K562 (cell line): ENCODE measurements around the gene CRYBA4. TPM values are rescaled to one million over a fixed set of nuclear protein-coding genes. Genes with fewer than 3 reads are reported as not detected.

ENCODE experiments used
- ATAC-seq: fragments of 200-7000 bp; cut with Tn5 transposase; 3 replicates; pipeline ENCODE4 v1.9.1; 2020; ENCODE audit warnings: moderate library complexity
- BruUV-seq: library from RNA; stranded (reverse); fragments of 400-500 nt; replicated peaks from 2 replicates; lab custom pipeline; 2021; lab: Mats Ljungman, UMichigan
- CTCF ChIA-PET: fragments of 300-600 bp; formaldehyde crosslinking; extraction: SDS; loops from one replicate; lab custom pipeline; 2021; ENCODE audit warnings: low intra/inter-chr PET ratio; lab: Yijun Ruan, JAX
- POLR2A ChIA-PET: fragments of 300-600, 350-650 bp; sonication (Branson Sonifier 250); formaldehyde crosslinking; extraction: SDS; loops from one replicate; lab custom pipeline; 2021; ENCODE audit warnings: antibody characterized with exemption, inconsistent platforms; lab: Yijun Ruan, JAX
- DNase-seq, 4 experiments: peaks; one replicate each; pipeline versions ENCODE4 v3.0.0 to v3.0.0-alpha.2; 2011 to 2018; ENCODE audit warnings: low spot score in 3 of 4, mixed read lengths in 3 of 4; ENCODE audit errors: extremely low read depth in 1 of 4
- FAIRE-seq: peaks from 2 replicates; lab custom pipeline; 2011; peaks lifted over from hg19 to GRCh38; lab: Jason Lieb, UNC
- H2AFZ ChIP-seq: 2 replicates; pipeline ENCODE4 v1.6.0; 2011; ENCODE audit warnings: low read depth, low read length, control low read depth, inconsistent platforms
- H3K27ac ChIP-seq: fragments of 200-600 bp; 3 replicates; pipeline ENCODE4 v1.8.0; 2011; ENCODE audit warnings: low read depth, mild to moderate bottlenecking, control low read depth, inconsistent platforms, low read length, moderate library complexity, mixed read lengths; ENCODE audit errors: extremely low read depth
- H3K27me3 ChIP-seq, 2 experiments: fragments of 300-600 bp in 1 of 2; 2 replicates in 1 of 2; 3 replicates in 1 of 2; pipeline versions ENCODE4 v1.6.0 to v1.8.0; 2011; ENCODE audit warnings: inconsistent platforms in 2 of 2, low read length in 2 of 2, mild to moderate bottlenecking in 1 of 2, mixed read lengths in 1 of 2, moderate library complexity in 1 of 2; ENCODE audit not compliant: control insufficient read depth in 2 of 2, insufficient read depth in 2 of 2
- H3K36me3 ChIP-seq: fragments of 300-600 bp; 3 replicates; pipeline ENCODE4 v1.8.0; 2011; ENCODE audit warnings: mild to moderate bottlenecking, low read length, inconsistent platforms; ENCODE audit not compliant: control insufficient read depth, insufficient read depth
- H3K4me1 ChIP-seq, 2 experiments: fragments of 200-600 bp in 1 of 2; replicated peaks in 1 of 2; 2 replicates in 1 of 2; 3 replicates in 1 of 2; pipeline versions ENCODE4 v1.5.1 to v1.8.0; 2011; ENCODE audit warnings: inconsistent platforms in 2 of 2, low read length in 2 of 2, mild to moderate bottlenecking in 1 of 2, mixed read lengths in 1 of 2, moderate library complexity in 1 of 2; ENCODE audit not compliant: control insufficient read depth in 2 of 2, insufficient read depth in 2 of 2
- H3K4me2 ChIP-seq: 2 replicates; pipeline ENCODE4 v1.6.1; 2011; ENCODE audit warnings: low read length, control low read depth, inconsistent platforms, mixed read lengths; ENCODE audit not compliant: insufficient read depth
- H3K4me3 ChIP-seq: fragments of 200-600 bp; sonication (generic), shearing (Covaris generic); 2 replicates; pipeline ENCODE4 v1.5.1; 2016; ENCODE audit warnings: control low read depth, inconsistent platforms
- H3K79me2 ChIP-seq: fragments of 200-600 bp; 3 replicates; pipeline ENCODE4 v1.8.0; 2011; ENCODE audit warnings: low read length, inconsistent platforms; ENCODE audit not compliant: control insufficient read depth, insufficient read depth
- H3K9ac ChIP-seq, 2 experiments: 2 replicates each; pipeline versions ENCODE4 v1.6.0 to v1.6.1; 2011; ENCODE audit warnings: low read depth in 2 of 2, low read length in 2 of 2, control low read depth in 1 of 2, inconsistent platforms in 1 of 2, mild to moderate bottlenecking in 1 of 2, mixed read lengths in 1 of 2; ENCODE audit not compliant: insufficient read depth in 1 of 2
- H3K9me1 ChIP-seq: one replicate; pipeline ENCODE4 v1.6.0; 2011; ENCODE audit warnings: inconsistent platforms, mild to moderate bottlenecking, low read length, moderate library complexity; ENCODE audit not compliant: control insufficient read depth, insufficient read depth
- H3K9me3 ChIP-seq: replicated peaks from 2 replicates; pipeline ENCODE4 v1.5.1; 2011; ENCODE audit warnings: low read depth, low read length, inconsistent platforms; ENCODE audit not compliant: control insufficient read depth, insufficient read depth
- H4K20me1 ChIP-seq: replicated peaks from 2 replicates; pipeline ENCODE4 v1.6.1; 2011; ENCODE audit warnings: low read length, inconsistent platforms, mixed read lengths; ENCODE audit not compliant: control insufficient read depth, insufficient read depth
- ADNP ChIP-seq: fragments of 200-800 bp; sonication (Bioruptor generic); IDR thresholded peaks from 2 replicates; pipeline ENCODE4 v1.6.1; 2016; ENCODE audit warnings: missing genetic modification characterization, missing compliant biosample characterization
- BCOR ChIP-seq: fragments of 450-650 bp; IDR thresholded peaks from 2 replicates; pipeline ENCODE4 v1.6.1; 2016
- DDX20 ChIP-seq: fragments of 450-650 bp; IDR thresholded peaks from 2 replicates; pipeline ENCODE4 v1.6.1; 2016; ENCODE audit warnings: missing genetic modification characterization, low read depth, mild to moderate bottlenecking, missing compliant biosample characterization, moderate library complexity
- EP300 ChIP-seq: IDR thresholded peaks from 2 replicates; pipeline ENCODE4 v1.6.1; 2012; ENCODE audit warnings: low read length, improper control_type of control experiment
- ESRRA ChIP-seq: fragments of 450-650 bp; IDR thresholded peaks from 2 replicates; pipeline ENCODE4 v1.6.1; 2014; ENCODE audit warnings: low read depth, mild to moderate bottlenecking, moderate library complexity, borderline replicate concordance
- KAT2B ChIP-seq: IDR thresholded peaks from one replicate; pipeline ENCODE4 v1.6.1; 2012; ENCODE audit warnings: low read depth, mild to moderate bottlenecking, control low read depth, inconsistent platforms, low read length, moderate library complexity
- KDM1A ChIP-seq, 2 experiments: fragments of 450-650 bp; IDR thresholded peaks; 2 replicates each; pipeline ENCODE4 v1.6.1; 2016; ENCODE audit warnings: mild to moderate bottlenecking in 2 of 2
- POLR2AphosphoS2 ChIP-seq: IDR thresholded peaks from 2 replicates; pipeline ENCODE4 v1.6.1; 2012; ENCODE audit warnings: low read length, improper control_type of control experiment
- RBM25 ChIP-seq: fragments of 200-400 bp; formaldehyde crosslinking; IDR thresholded peaks from 2 replicates; pipeline ENCODE4 v1.6.1; 2018; ENCODE audit warnings: low read length, low read depth, moderate library complexity; ENCODE audit not compliant: severe bottlenecking
- RCOR1 ChIP-seq, 2 experiments: IDR thresholded peaks; 2 replicates each; pipeline ENCODE4 v1.6.1; 2012; ENCODE audit warnings: low read depth in 2 of 2, low read length in 2 of 2, borderline replicate concordance in 1 of 2, improper control_type of control experiment in 1 of 2
- SIN3B ChIP-seq: fragments of 450-650 bp; IDR thresholded peaks from 2 replicates; pipeline ENCODE4 v1.6.1; 2017; ENCODE audit warnings: low read depth, mild to moderate bottlenecking, moderate library complexity
- TFE3 ChIP-seq: fragments of 450-650 bp; formaldehyde crosslinking; IDR thresholded peaks from 2 replicates; pipeline ENCODE4 v1.4.0; 2020; ENCODE audit warnings: mild to moderate bottlenecking, mixed read lengths
- TOE1 ChIP-seq, 2 experiments: fragments of 450-650 bp in 1 of 2; sonication (generic) in 1 of 2; formaldehyde crosslinking in 1 of 2; IDR thresholded peaks; 2 replicates each; pipeline versions ENCODE4 v1.7.1 to v1.8.0; 2016 to 2022; ENCODE audit warnings: borderline replicate concordance in 2 of 2, mild to moderate bottlenecking in 2 of 2, antibody characterized with exemption in 1 of 2, inconsistent platforms in 1 of 2, low read depth in 1 of 2, missing genetic modification reagents in 1 of 2, moderate library complexity in 1 of 2
- ZFP36 ChIP-seq: fragments of 150-350 bp; IDR thresholded peaks from 2 replicates; pipeline ENCODE4 v1.6.1; 2018; ENCODE audit warnings: low read length, low read depth; ENCODE audit not compliant: partially characterized antibody
- ZFX ChIP-seq: sonication (generic); formaldehyde crosslinking; IDR thresholded peaks from 2 replicates; pipeline ENCODE4 v1.8.0; 2022; ENCODE audit warnings: mild to moderate bottlenecking, missing genetic modification reagents, moderate library complexity
- ZKSCAN8 ChIP-seq: fragments of 200-800 bp; sonication (Bioruptor generic); IDR thresholded peaks from 2 replicates; pipeline ENCODE4 v1.6.1; 2016; ENCODE audit warnings: missing genetic modification characterization, missing compliant biosample characterization
- ZNF347 ChIP-seq: fragments of 450-650 bp; formaldehyde crosslinking; IDR thresholded peaks from 2 replicates; pipeline ENCODE4 v1.4.0; 2020; ENCODE audit warnings: low read depth, mild to moderate bottlenecking, moderate library complexity
- WGBS: fragments of 100-300 bp; shearing (Covaris generic); methylation state at CpG from one replicate; pipeline ENCODE4 v1.1.6; 2016; ENCODE audit warnings: low coverage, mixed read lengths; ENCODE audit not compliant: insufficient coverage; ENCODE audit errors: missing lambda C conversion rate; 5-methylcytosine and 5-hydroxymethylcytosine counted together
- in situ Hi-C: fragments of 300-500 bp; cut with MboI; formaldehyde crosslinking; loops from 4 replicates; pipeline ENCODE4 v1.15.0; 2018; ENCODE audit warnings: inconsistent platforms, mixed read lengths
- intact Hi-C: fragments of 100-400 bp; cut with micrococcal nuclease; formaldehyde crosslinking; loops from 2 replicates; pipeline ENCODE4 v1.14.2; 2022
- polyA plus RNA-seq, 8 experiments: library from polyadenylated mRNA; depleted of rRNA in 4 of 8; stranded (reverse) in 5 of 8; unstranded in 3 of 8; fragments of >200 nt; fragmentation: Nextera tagmentation in 2 of 8; fragmentation: Illumina TruSeq in 1 of 8; extraction: Ambion mirVana in 2 of 8; extraction: Trizol in 1 of 8; gene quantifications; 2 replicates each; pipeline versions ENCODE4 v1.2.1 to v1.2.3, GENCODE V29; 2011 to 2014; ENCODE audit warnings: inconsistent platforms in 1 of 8, missing spikeins in 1 of 8
- total RNA-seq, 7 experiments: library from RNA; depleted of rRNA in 6 of 7; stranded (reverse); fragments of >200 nt in 6 of 7; fragmentation: Illumina TruSeq in 2 of 7; extraction: Trizol in 2 of 7; gene quantifications; 2 replicates each; pipeline versions ENCODE4 v1.2.1 to v1.2.3, GENCODE V29; 2011 to 2021; ENCODE audit warnings: low replicate concordance in 1 of 7

CRYBA4 gene
- total and polyA plus RNA-seq, 9 of the 15 experiments (the other 6 are each of a cell fraction or from before 2014, with no cell fraction given), result 0.59 to 3.3 (median 1.6) TPM

- no peak for TF ChIP-seq DDX20 (tag)
- no peak for TF ChIP-seq EP300
- TF ChIP-seq ZFX, result no peak
- TF ChIP-seq TFE3 (CRISPR knock-in tag), result peak; percentile 12; the same call in 1 of the 2 replicates
- TF ChIP-seq POLR2AphosphoS2, result no peak
Measured at GRCh38 chr22:26610072-26610958, 11.4 kb upstream of the CRYBA4 start (continued).

DNA sequence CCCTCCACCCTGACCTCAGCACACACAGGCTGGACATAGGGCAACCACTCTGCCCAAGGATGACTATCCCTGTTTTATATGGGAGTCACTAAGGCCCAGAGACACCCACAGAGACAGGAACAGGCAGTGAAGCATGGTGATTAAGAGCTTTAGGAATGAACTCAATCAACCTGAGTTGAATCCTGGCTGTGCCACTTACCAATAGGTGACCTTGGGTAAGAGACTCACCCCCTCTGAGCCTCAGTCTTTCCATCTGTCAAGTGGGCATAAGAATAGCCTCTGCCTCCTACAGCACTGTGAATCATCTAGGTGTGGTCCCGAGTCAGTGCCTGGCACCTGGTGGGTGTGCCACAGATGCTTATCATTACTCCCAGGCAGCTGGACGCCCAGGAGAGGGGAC is 10.8 kb upstream of the CRYBA4 start:
- Histone ChIP-seq H3K9me3 (no peaks in the 10 kb centered on the region), H3K79me2 (no peaks in the 10 kb centered on the region), H3K27ac (no peak overlapping the region), H2AFZ (no peak overlapping the region), H3K4me1 (peaks cover 11 to 16% of the 10 kb centered on the region in 2 experiments; a peak in 4 of 5 replicates), H3K4me3 (no peak overlapping the region), H4K20me1 (no peaks in the 10 kb centered on the region), H3K9ac (no peak overlapping the region; a peak in 1 of 4 replicates), H3K9me1 (no peaks in the 10 kb centered on the region), H3K4me2 (no peak overlapping the region), H3K27me3 (no peaks in the 10 kb centered on the region), H3K36me3 (no peaks in the 10 kb centered on the region)
- ChIA-PET POLR2A (no interaction called here), CTCF (no interaction called here)
- ATAC-seq (no peak), DNase-seq (peak in 2 of 4 experiments; percentile 35 to 42), FAIRE-seq (no peak)
- no TSS peak for BruUV-seq
- intact Hi-C loops (no loop called here), in situ Hi-C loops (no loop called here)
- WGBS, result 33% methylated on average over 1 of the region's 2 CpGs
- TF ChIP-seq ZKSCAN8 (CRISPR knock-in tag), result no peak
- no peak for TF ChIP-seq ZNF347 (CRISPR knock-in tag)
- peak in 1 of 2 experiments; percentile 33; a peak in 1 of 4 replicates for TF ChIP-seq RCOR1 (IDR thresholded peaks at IDR 0.05; ENCODE audit: borderline replicate concordance in 1 of 2, low read depth in 2 of 2, low read length in 2 of 2)
- TF ChIP-seq ADNP (tag), result peak; percentile 75
- peak; percentile 53 to 57; a peak in 3 of 4 replicates for TF ChIP-seq KDM1A (IDR thresholded peaks at IDR 0.05)
- no peak for TF ChIP-seq SIN3B
- TF ChIP-seq BCOR, result peak; percentile 72
- TF ChIP-seq KAT2B, result no peak
- peak; percentile 45; the same call in 1 of the 2 replicates for TF ChIP-seq ESRRA
- no peak for TF ChIP-seq TOE1 (IDR thresholded peaks at IDR 0.05; ENCODE audit: borderline replicate concordance)
- no peak for TF ChIP-seq TOE1 (CRISPR knock-in tag; IDR thresholded peaks at IDR 0.05; ENCODE audit: borderline replicate concordance, low read depth)
- TF ChIP-seq ZFP36, result peak; percentile 21
- TF ChIP-seq RBM25, result peak; percentile 70
